HG02610 (cell line): Measurements from ENCODE around the gene HIVEP3.

Experiments used
- ATAC-seq: cut with Tn5 transposase; IDR thresholded peaks from one replicate; pipeline ENCODE4 v1.9.1; 2021; ENCODE audit warnings: mild to moderate bottlenecking, moderate library complexity; ENCODE audit not compliant: unreplicated experiment

The HIVEP3 gene

GRCh38 chr1:41792485-41792770 lies 126.3 kb downstream of the HIVEP3 start:
- ATAC-seq, result no peak

- no peak for ATAC-seq
These were observed 126.8 kb downstream of the HIVEP3 start for GRCh38 chr1:41791667-41792484.

- ATAC-seq, result no peak
These were observed 128.4 kb downstream of the HIVEP3 start for GRCh38 chr1:41790351-41790750.

GRCh38 chr1:41789661-41790330 lies 128.9 kb downstream of the HIVEP3 start:
- ATAC-seq, result no peak

GRCh38 chr1:41788427-41788826 lies 130.3 kb downstream of the HIVEP3 start:
- no peak for ATAC-seq

- no peak for ATAC-seq
These were observed 134.0 kb downstream of the HIVEP3 start for GRCh38 chr1:41784531-41785274.

GRCh38 chr1:41783189-41783639 lies 135.5 kb downstream of the HIVEP3 start:
- ATAC-seq, result no peak

- ATAC-seq, result no peak
These were observed 137.8 kb downstream of the HIVEP3 start for GRCh38 chr1:41780916-41781315.

GRCh38 chr1:41780322-41780721 lies 138.4 kb downstream of the HIVEP3 start:
- no peak for ATAC-seq

- no peak for ATAC-seq
These were observed 139.4 kb downstream of the HIVEP3 start for GRCh38 chr1:41779360-41779759.

GRCh38 chr1:41777695-41778094 lies 141.0 kb downstream of the HIVEP3 start:
- no peak for ATAC-seq

GRCh38 chr1:41776891-41777441 lies 141.8 kb downstream of the HIVEP3 start:
- no peak for ATAC-seq

- no peak for ATAC-seq
These were observed 142.7 kb downstream of the HIVEP3 start for GRCh38 chr1:41775956-41776585.

GRCh38 chr1:41774471-41774990 lies 144.2 kb downstream of the HIVEP3 start:
- no peak for ATAC-seq

- no peak for ATAC-seq
These were observed 144.9 kb downstream of the HIVEP3 start for GRCh38 chr1:41773842-41774241.

GRCh38 chr1:41773144-41773591 lies 145.6 kb downstream of the HIVEP3 start:
- no peak for ATAC-seq

GRCh38 chr1:41769068-41769467 lies 149.7 kb downstream of the HIVEP3 start:
- no peak for ATAC-seq

- ATAC-seq, result no peak
These were observed 150.1 kb downstream of the HIVEP3 start for GRCh38 chr1:41768583-41768982.

- no peak for ATAC-seq
These were observed 150.9 kb downstream of the HIVEP3 start for GRCh38 chr1:41767534-41768525.
